Posterior cingulate gyrus (tissue), 11 donors: ENCODE data around the gene RGL4.

Experiments
- DNase-seq, 10 donors: peaks; one replicate each; pipeline versions ENCODE4 v3.0.0 to v3.0.0-alpha.2; 2020 to 2021; ENCODE audit warnings: mixed read lengths in 3 of 10
- intact Hi-C: fragments of 100-400 bp; cut with DNase I; formaldehyde crosslinking; loops from one replicate; pipeline ENCODE4 v1.15.1; 2023

The RGL4 gene

GRCh38 chr22:23677701-23677995, 13.2 kb upstream of the RGL4 start:
- intact Hi-C loops = no loop called here
- DNase-seq = peak in 4 of 10 donors; percentile 11 to 61 (median 34)

GRCh38 chr22:23678133-23678532, 12.7 kb upstream of the RGL4 start:
- DNase-seq = peak in 2 of 10 donors; percentile 20 to 45
- intact Hi-C loops = no loop called here

- intact Hi-C loops = no loop called here
- peak in 2 of 10 donors; percentile 47 to 62 for DNase-seq
Observed at GRCh38 chr22:23681026-23681809, 9.6 kb upstream of the RGL4 start.

- no peak for DNase-seq
Observed at GRCh38 chr22:23682077-23682476, 8.7 kb upstream of the RGL4 start.

DNA sequence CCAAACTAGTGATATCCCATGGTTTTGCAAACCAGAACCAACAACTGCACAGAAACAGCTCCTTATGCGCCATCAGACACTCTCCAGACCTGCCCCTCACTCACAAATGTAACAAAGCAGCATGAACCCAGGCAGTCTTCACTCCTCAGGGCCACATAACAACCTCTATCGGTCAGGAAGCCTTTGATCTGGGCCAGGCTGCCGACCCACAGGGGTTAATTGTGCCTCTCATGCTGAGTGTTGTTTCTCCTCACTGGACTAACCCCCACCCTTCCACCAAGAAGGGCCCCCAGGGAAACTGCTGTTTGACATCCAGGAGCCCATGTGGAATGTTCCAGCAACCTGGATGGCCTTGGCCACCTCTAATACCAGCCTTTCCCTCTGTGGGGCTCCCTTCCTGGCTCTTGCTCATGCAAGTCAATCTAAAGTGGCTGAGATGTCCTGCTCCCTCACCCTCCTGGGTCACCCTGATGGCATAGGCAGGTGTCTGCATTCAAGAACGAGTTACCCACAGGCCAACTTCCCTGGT, 7.9 kb upstream of the RGL4 start:
- intact Hi-C loops = no loop called here
- DNase-seq = peak in 2 of 10 donors; percentile 44 to 50

More at GRCh38 chr22:23682077-23682476, 8.7 kb upstream of the RGL4 start:
- intact Hi-C loops = no loop called here

DNA sequence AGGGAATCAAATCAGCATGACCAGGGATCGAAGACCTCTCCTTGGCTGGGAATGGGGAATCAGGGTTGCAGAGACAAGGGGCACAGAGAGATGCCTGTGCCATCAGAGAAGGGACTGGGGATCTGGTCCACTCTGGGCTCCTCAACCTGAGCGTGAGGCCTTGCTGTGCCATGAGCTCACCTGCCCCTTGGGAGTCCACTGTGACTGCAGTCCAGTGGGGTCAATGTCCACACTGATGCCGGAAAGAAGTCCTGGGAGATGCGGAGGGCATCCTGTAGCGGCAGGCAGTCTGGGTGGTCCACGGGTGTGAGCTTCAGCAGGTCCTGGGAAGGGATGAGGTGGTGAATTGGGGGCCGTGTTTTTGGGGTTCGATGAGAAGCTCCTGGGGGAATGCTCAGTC, 7.3 kb upstream of the RGL4 start:
- intact Hi-C loops = no loop called here
- DNase-seq = peak in 1 of 10 donors; percentile 32

GRCh38 chr22:23684026-23684425, 6.8 kb upstream of the RGL4 start:
- intact Hi-C loops = no loop called here
- peak in 1 of 10 donors; percentile 15 for DNase-seq

- peak in 1 of 10 donors; percentile 55 for DNase-seq
- intact Hi-C loops = no loop called here
Observed at GRCh38 chr22:23684561-23685031, 6.2 kb upstream of the RGL4 start.

- intact Hi-C loops = no loop called here
- DNase-seq = peak in 1 of 10 donors; percentile 18
Observed at GRCh38 chr22:23685205-23685784, 5.5 kb upstream of the RGL4 start.

DNA sequence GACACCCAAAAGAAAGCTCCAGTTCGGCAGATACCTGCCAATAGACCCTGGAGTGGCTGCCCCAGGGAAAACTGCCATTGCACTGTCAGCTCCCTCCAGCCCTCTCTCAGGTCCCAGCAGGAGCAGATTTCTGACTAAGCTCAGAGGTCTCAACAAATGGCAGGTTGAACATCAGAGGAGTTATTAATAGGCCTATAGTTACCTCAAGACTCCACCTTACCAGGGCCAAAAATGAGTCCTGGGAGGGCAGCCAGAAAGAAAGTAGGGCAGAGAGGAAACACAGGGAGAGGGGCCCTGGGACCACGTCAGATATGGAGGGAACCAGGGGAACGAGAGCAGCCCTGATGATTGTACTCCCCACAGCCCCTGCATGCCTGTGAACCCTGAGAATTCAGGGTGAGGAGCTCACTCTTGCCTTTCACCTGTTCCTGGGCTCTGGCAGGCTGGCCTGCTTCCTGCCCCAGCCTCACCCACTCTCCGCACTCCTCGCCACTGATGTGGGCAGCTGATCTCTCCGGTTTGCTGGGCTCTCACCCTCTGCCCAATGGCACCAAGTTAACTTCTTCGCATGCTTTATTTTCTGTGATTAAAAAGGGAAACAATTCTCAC, 4.3 kb upstream of the RGL4 start:
- DNase-seq = no peak
- intact Hi-C loops = no loop called here

DNA sequence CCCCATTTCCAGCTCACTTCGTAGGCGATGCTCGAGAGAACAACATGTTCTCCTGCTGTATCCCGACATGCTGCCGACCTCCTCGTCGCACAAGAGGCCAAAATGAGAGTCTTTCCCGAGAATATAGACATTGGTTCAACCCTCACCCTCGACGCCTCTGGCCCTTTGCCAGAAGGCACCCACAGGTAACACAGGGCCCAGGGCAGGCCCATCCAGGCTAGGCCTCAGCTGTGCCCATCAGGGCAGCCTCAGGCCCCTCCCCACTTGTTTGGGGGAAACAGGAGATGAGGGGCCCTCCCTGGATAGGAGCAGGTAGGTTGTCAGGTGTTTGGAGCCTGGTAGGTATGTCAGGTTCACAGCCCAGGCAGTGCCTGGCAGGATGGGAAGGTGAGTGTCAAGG, 2.7 kb upstream of the RGL4 start:
- intact Hi-C loops = no loop called here
- peak in 1 of 10 donors; percentile 24 for DNase-seq

GRCh38 chr22:23688571-23688970, 2.2 kb upstream of the RGL4 start:
- DNase-seq = peak in 1 of 10 donors; percentile 62
- intact Hi-C loops = no loop called here

GRCh38 chr22:23689414-23689813, 1.4 kb upstream of the RGL4 start:
- DNase-seq = peak in 1 of 10 donors; percentile 22
- intact Hi-C loops = no loop called here

DNA sequence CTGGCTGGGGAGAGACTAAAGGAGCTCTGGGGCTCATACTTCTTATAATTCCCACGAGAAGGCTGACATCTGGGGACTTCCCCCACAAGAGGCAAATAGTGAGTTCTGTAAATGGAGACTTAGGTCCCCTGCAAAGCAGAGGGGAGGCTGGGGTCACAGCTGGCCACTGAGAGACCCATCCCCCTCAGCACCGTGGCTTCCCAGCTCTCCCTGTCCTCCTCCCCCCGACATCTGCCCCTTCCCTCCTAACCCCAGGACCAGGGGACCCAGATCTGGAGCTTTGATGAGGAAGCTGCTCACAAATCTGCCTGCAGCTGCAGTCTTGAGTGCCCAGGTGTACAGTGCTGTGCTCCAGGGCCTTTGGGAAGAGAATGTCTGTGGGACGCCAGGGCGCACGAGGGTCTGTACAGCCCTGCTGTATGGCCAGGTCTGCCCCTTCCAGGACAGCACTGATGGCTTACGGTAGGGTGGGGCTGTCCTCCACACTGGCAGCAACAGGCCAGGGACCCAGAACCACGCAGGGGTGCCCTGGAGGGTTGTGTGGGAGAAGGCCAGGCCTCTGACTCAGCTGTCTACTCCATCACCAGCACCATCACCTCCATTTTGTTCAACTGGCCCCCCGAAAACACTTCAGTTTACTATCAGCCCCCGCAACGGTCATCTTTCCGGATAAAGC, 1.1 kb downstream of the RGL4 start:
- intact Hi-C loops = no loop called here
- peak in 1 of 10 donors; percentile 27 for DNase-seq

DNA sequence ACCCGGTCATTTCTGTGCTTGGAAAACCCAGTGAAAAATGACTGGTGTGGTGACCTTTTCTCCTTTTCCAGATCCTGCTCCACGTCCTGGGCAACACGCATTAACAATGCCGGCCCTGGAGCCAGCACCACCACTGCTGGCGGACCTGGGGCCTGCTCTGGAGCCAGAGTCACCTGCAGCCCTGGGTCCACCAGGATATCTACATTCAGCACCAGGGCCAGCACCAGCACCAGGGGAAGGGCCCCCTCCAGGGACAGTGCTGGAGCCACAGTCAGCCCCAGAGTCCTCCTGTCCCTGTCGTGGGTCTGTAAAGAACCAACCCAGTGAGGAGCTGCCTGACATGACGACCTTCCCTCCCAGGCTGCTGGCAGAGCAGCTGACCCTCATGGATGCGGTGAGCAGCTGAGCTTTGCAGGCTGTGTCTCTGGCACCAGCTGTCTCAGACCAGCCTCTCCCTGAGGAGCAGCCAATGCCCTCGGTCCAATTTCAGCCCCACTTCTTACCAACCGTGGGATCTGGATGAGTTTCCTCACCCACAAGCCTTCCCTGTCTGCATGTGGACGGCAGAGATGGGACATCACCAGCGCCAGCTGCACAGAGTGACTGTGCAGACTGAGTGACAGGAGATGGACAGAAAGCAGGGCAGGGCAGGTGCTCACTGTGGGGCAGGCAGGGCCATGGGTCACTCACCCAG, 1.9 kb downstream of the RGL4 start:
- intact Hi-C loops = no loop called here
- DNase-seq = peak in 1 of 10 donors; percentile 69

- intact Hi-C loops = no loop called here
- peak in 2 of 10 donors; percentile 43 to 60 for DNase-seq
Observed at GRCh38 chr22:23693979-23694680, 3.3 kb downstream of the RGL4 start.

- intact Hi-C loops = no loop called here
- DNase-seq = peak in 2 of 10 donors; percentile 33 to 51
Observed at GRCh38 chr22:23695141-23695540, 4.3 kb downstream of the RGL4 start.

- intact Hi-C loops = no loop called here
- DNase-seq = peak in 2 of 10 donors; percentile 36 to 47
Observed at GRCh38 chr22:23695571-23696325, 4.9 kb downstream of the RGL4 start.
